Effector CD8-positive, alpha-beta T cell (primary cell): ENCODE data around the gene DOC2B.
"Not testable (repeated sequence)": the region's sequence is repeated elsewhere in the genome, so short reads cannot be mapped to it uniquely, and the experiment has no call there.

ENCODE experiments used
- DNase-seq: peaks from one replicate; lab custom pipeline; 2025; lab: John Stamatoyannopoulos, UW

Gene DOC2B

GRCh38 chr17:192666-193425 is 11.4 kb upstream of the DOC2B start:
- DNase-seq, result no peak

- DNase-seq, result no peak
These were observed 8.0 kb upstream of the DOC2B start for GRCh38 chr17:189444-189843.

DNA sequence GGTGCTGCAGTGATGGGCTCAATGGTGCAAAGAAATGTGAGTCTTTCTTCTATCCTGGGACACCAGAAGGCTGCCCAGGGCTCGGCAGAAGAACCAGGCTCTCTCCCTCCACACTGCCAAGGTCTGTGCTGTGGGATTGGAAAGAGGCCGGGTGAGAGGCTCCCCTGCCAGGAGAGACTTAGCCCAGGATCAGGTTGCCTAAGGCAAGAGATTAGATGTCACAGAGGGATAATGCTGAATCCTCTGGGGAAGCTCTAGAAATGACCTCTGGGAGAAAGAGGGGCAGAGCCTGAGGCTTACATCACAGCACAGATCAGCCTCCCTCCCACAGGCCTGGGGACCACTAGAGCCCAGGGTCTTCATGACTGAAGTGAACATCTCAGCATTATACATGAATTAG is 5.7 kb upstream of the DOC2B start:
- no peak for DNase-seq

DNA sequence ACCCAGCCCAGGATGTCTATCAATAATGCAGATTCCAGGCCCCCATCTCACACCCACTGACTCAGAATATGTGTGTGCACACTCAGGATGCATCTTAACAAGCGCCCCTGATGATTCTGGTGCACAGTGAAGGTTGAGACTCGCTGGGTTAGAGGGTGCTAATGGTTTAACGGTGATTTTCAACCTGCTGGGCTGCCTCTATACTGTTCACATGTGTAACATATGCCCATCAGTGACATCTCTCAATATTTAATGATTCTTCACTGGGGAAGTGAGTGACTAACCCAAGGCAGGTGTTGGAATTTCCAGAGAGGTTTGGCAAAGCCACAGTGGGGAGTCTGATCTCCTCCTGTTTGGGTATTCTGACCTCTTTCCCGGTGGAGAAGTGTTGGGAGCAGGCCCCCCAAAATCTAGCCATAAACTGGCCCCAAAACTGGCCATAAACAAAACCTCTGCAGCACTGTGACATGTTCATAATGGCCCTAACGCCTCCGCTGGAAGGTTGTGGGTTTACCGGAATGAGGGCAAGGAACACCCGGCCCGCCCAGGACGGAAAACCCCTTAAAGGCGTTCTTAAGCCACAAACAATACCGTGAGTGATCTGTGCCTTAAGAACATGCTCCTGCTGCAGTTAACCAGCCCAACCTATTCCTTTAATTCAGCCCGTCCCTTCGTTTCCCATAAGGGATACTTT is 4.1 kb upstream of the DOC2B start:
- no peak for DNase-seq

- DNase-seq, result no peak
These were observed 1.6 kb upstream of the DOC2B start for GRCh38 chr17:183021-183420.

GRCh38 chr17:182050-182751 is 751 bp upstream of the DOC2B start:
- no peak for DNase-seq

GRCh38 chr17:180381-181244 is 837 bp downstream of the DOC2B start:
- no peak for DNase-seq

DNA sequence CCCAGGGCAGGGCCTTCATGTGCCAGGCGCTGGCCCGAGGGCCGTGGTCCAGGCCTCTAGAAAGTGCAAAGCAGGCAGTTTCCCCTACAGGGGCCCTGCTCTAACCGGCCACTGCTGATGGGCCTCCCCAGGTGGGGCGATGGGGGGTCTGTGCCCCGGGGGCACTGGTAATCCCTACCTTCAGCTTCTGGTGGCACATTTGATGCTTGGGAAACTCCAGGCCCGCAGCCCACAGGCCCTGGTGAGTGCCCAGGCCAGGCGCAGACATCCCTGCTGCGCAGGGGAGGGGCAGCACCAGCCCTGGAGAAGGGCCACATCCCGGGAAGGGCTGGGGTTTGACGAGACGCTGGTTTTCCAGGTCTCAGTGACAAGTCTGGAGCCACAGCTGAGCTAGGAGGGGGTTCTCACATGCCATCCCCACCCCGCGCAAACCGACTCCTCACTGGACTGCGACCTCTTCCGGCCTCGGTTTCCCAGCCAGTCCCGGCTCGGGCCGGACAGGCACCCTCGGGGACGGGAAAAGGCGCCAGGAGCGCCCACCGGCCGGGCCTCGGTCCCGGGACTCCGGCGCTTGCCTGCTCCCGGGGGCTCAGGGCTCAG is 1.6 kb downstream of the DOC2B start:
- no peak for DNase-seq

DNA sequence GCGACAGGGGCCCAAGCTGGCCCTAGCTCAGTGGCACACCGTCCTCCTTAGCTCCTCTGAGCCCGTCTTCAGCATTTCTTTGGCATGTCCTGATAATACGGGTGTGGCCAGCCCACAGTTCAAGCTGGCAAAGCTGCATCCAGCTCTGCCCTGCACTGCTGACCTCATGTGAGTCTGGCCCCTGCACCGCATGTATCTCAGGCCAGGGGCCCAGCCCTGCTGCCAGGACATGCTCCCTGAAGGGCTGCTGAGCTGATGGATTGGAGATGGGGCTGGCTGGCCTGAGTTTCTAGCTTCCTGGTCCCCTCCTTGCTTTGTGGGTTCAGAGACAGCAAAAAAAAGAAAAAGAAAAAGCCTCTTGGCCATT is 2.4 kb downstream of the DOC2B start:
- no peak for DNase-seq

DNA sequence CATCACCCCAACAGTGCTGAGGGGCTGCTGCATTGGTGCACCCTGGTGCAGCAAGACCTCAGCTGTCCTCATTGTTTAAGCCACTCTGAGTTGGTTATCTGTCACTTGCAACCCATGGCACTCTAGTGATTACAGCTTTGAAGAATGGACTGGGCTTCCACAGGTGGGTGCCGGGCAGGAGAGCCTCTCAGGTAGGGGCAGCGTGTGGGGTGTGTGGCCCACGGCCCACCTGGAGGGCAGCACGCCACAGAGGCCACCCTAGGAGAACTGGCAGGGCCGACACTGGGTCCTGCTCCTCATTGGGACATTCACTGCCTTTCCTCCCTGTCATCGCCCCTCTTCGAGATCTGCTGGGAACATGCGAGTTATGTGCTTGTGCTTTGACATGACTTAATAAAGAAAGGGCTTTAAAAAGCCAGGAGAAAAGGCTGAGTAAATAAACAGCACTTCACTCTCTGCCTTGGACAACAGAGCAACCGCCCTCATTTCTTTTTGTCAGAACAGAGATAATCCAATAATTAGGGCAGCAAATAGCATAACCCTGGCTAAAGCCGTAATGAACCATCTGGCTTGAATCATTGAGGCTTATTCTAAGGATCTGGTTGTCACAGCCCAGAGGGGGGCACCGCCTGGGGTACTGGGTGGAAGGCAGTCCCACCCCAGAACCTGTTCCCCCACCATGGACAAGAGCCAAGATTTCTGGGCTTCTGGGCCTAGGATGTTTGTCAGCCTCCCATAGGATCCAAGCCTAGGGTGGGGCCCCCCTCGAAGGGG is 3.0 kb downstream of the DOC2B start:
- DNase-seq, result no peak

GRCh38 chr17:177762-178161 is 3.7 kb downstream of the DOC2B start:
- no peak for DNase-seq

DNA sequence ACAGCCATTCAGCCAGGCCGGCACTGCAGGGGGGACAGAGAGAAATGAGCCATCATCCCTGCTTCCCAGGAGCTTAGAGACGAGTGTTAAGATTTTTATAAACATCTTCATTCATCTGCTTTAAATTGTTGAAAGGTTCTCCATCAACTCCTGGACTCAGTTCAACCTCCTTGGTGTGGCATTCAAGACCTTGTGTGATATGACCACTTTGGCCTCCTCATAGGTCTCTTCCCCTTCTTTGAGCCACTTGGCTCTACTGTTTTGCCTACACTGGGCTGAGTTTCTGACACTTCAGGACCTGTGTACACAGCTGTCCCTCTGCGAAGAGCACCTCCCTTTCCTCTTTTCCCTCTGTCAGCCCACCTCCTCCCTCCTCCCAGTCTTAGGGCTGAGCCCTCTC is 4.3 kb downstream of the DOC2B start:
- DNase-seq, result no peak

DNA sequence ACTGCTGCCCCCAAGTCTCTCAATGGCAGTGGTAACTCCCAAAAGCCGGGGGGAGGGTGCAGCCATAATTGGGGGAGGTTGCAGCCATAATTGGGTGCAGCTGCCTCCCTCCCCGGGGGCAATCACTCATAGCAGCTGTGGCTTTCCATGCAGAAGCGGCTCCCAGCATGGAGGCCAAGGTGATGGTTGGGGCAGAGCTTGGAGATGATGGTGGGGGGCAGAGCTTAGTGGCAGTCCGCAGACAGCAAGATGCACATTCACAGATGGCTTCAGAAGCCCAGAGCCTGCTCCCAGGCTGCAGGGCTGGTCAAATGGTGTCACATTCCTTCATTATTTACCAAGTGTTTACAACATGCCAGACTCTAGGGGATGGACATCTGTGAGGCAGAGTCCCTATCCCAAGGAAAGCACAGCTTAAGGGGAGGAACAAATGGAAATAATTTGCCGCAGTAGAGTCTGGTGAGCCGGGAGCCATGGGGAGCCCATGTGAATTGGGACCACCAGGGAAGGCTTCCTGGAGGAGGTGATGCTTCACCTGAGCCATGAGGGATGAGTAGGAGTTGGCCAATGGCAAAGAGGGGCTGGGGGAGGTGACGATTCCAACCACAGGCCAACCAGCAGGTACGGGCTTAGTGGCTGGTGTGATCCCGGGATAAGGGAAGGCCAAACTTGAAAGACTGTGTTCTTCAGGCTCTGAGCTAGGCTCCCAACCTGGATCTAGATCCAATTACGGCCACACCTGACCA is 8.1 kb downstream of the DOC2B start:
- DNase-seq, result no peak

DNA sequence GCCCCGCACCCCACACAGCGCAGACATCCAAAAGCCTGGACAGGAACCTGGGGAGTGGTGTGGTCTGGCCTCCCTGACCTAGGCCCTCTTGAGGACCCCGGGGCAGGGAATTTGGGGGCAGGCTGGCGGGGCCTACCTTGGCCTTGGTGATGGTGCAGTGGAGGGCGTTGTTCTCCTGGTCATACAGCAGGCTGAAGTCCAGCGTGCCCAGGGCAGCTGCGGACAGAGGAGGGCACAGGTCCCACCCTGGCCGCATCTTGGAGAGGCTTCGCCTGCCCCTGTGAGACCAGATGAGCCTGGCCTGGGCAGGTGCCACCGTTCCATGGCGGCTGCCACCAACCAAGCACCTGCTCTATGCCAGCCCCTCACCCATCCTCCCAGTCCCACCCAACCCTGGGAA is 9.0 kb downstream of the DOC2B start:
- DNase-seq, result no peak

GRCh38 chr17:171871-172270 is 9.6 kb downstream of the DOC2B start:
- no peak for DNase-seq

DNA sequence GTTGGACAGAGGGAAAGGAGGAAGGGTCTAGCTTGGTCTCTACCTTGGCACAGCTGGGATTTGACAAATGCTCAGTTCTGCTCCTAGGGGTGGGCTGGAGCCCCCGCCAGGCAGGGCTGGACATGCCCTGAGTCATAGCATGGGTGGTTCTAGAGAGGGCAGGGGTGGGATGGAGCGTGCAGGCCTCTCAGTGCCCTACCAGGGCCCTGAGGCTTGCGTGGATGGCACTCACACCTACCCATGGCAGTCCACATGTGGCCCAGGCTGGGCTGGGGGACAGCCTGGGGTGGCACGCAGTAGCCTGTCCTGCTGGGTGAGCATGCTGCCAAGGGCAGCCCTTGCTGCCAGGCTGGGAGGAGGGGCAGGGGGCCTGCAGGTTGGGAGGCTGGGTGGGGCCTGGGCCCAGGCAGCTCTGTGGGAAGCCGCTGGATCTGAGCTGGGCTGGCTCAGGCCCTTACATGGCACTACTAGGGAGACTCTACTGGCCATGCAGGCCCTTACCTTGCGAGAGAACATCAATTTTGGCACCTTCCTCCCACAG is 11.2 kb downstream of the DOC2B start:
- no peak for DNase-seq

DNA sequence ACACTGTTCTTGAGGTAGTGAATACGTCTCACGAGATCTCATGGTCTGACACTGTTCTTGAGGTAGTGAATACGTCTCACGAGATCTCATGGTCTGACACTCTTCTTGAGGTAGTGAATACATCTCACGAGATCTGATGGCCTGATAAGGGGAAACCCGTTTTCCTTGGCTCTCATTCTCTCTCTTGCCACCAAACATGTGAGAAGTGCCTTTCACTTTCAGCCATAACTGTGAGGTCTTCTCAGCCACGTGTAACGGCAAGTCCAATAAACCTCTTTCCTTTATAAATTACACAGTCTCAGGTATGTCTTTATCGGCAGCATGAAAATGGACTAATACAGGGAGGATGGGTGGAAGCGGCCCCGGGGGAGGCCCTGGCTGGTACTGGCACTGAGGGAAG is 12.8 kb downstream of the DOC2B start:
- DNase-seq, result not testable (repeated sequence)

DNA sequence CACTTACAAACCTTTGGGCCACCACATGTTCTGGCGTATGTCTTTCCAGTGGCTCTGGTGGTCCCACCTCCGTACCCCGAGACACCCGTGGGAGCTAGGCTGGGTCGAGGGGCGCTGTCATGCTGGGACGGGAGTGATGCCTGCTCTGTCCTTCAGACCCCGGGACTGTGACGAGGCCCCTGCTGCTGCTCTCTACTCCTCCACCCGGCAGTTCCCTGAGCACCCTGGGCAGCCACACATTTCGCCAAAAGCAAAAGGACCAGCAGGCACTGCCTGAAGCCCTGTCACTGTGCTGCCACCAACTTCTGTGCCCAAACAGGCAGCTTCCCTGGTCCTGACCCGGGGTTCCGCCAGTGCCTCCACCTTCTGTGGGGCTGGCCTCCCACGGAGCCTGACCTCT is 15.5 kb downstream of the DOC2B start:
- DNase-seq, result no peak

DNA sequence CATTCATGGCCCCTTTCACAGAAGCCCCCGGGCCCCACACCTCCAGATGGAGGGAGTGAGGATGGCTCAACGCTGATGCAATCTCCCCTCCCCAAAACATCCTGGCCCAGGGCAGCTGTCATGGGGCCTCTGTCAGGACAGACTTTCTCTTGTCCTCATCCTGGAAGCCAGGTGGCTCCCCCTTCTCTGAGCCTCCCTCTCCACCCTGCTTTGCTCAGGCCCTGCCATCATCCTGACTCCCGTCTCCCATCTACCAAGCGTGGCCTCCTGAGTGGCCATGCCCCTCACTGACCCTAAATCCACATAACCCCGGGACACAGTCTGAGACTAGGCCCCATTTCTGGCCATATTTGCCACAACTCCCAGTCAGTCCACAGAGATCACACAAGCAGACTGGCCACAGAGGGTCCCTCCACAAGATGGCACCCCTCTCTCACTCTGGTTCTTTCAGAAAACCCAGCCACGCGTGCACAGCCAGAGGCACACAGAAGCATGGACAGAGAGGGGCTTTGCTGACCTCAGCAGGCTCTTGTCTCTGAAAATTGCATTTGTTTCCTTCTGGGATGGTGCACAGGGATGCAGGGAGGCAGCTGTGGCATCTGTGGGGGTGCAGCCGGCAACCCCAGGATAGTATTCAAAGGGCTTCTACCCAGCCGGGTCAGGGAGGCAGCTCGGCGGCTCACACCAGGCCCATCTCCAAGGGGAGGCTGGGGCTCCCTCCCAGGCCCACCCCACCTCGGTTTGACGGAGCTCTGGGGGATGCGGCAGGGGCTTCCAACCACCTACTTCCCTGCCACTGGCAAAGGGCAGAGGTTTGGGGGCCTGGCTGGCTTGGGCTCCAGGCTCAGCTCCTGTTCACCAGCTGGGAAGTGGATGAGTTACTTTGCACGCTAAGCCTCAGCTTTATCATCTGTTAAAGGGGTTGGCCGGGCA is 16.9 kb downstream of the DOC2B start:
- DNase-seq, result peak; percentile 7
